ENCODE data around the gene UBAP2L.

DNA sequence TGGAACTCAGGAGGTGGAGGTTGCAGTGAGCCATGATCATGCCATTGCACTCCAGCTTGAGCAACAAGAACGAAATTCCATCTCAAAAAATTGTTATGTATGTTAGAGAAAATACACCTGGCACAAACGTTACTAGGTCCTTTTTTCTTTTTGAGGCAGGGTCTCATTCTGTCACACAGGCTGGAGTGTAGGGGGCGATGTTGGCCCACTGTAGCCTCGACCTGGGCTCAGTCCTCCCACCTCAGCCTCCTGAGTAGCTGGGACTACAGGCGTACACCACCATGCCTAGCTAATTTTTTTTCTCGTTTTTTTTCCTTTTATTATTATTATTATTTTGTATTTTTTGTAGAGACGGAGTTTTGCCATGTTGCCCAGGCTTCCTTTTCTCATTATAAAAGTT, 56.0 kb downstream of the UBAP2L start:
- TF ChIP-seq TEAD1 (CRISPR knock-in tag; IDR thresholded peaks at IDR 0.05) (no peak), POLR3A (IDR thresholded peaks at IDR 0.05; ENCODE audit: borderline replicate concordance, extremely low read depth, insufficient read depth, insufficient read length) (no peak), NONO (IDR thresholded peaks at IDR 0.05; ENCODE audit: low read depth in 2 of 2, low read length in 1 of 2) (no peak), NFIC (IDR thresholded peaks at IDR 0.05) (no peak), MEIS2 (IDR thresholded peaks at IDR 0.05; ENCODE audit: partially characterized antibody) (no peak), CEBPB (tag; IDR thresholded peaks at IDR 0.05) (no peak), EZH2 (IDR thresholded peaks at IDR 0.05; ENCODE audit: borderline replicate concordance, low read depth, low read length) (no peak), DPF2 (IDR thresholded peaks at IDR 0.05) (no peak), RFX5 (IDR thresholded peaks at IDR 0.05; ENCODE audit: low read depth, low read length) (no peak), ZNF76 (CRISPR knock-in tag; IDR thresholded peaks at IDR 0.05; ENCODE audit: borderline replicate concordance) (no peak)
